Mucosa of descending colon (tissue), 3 donors: ENCODE measurements around the gene IDH3G. TPM values are rescaled to one million over a fixed set of nuclear protein-coding genes. Genes with fewer than 3 reads are reported as not detected.

Experiments
- ATAC-seq: fragments of 200-7000 bp; cut with Tn5 transposase; one replicate; pipeline ENCODE4 v1.9.1; 2020; ENCODE audit warnings: mild to moderate bottlenecking, moderate library complexity
- DNase-seq, 3 donors: peaks; one replicate each; pipeline ENCODE4 v3.0.0-alpha.2; 2020
- H3K36me3 ChIP-seq: fragments of 200-600 bp; one replicate; pipeline ENCODE4 v1.8.0; 2021; ENCODE audit warnings: low read depth, mild to moderate bottlenecking
- H3K4me1 ChIP-seq: fragments of 200-600 bp; one replicate; pipeline ENCODE4 v1.8.0; 2021; ENCODE audit warnings: low read depth, mild to moderate bottlenecking
- H3K4me3 ChIP-seq: fragments of 200-600 bp; one replicate; pipeline ENCODE4 v1.8.0; 2021; ENCODE audit warnings: mild to moderate bottlenecking
- H3K9me3 ChIP-seq: fragments of 200-600 bp; one replicate; pipeline ENCODE4 v1.8.0; 2021; ENCODE audit warnings: mild to moderate bottlenecking
- intact Hi-C, 2 donors: fragments of 100-400 bp; cut with DNase I in 1 of 2; cut with micrococcal nuclease in 1 of 2; formaldehyde crosslinking; loops; one replicate each; pipeline versions ENCODE4 v1.11.0 to v1.11.1; 2022; cut with DNase I, micrococcal nuclease
- total RNA-seq, 3 donors: library from RNA; stranded (reverse); fragmentation: NEBNext Ultra II Directional in 2 of 3; extraction: Animal tissue kit (Norgen Biotek cat#: 25700) in 2 of 3; gene quantifications; one replicate each; pipeline versions ENCODE4 v1.2.1 to v1.2.4, GENCODE V29; 2021 to 2023
- TF ChIP-seq, protein P1 (sequence below): fragments of 200-600 bp; IDR thresholded peaks from one replicate; pipeline ENCODE4 v1.8.0; 2022; ENCODE audit warnings: antibody characterized with exemption, mild to moderate bottlenecking
- donor health status: DM: no; HTN: no; CAD: no; lungs with moderate emphysema.
- donor health status: DM: no; HTN: no; CAD: no.
- donor health status: DM: no; HTN: yes; CAD: no.

IDH3G gene
- total RNA-seq, 3 donors from 2014 or later: 57.8 to 89.9 (median 79.3) TPM

- Histone ChIP-seq H3K36me3 (no peaks in the 10 kb centered on the region), H3K4me3 (no peak overlapping the region), H3K4me1 (no peaks in the 10 kb centered on the region), H3K9me3 (no peaks in the 10 kb centered on the region)
- ATAC-seq: no peak
- intact Hi-C loops: no loop called here
- DNase-seq: no peak
- TF ChIP-seq, protein P1, sequence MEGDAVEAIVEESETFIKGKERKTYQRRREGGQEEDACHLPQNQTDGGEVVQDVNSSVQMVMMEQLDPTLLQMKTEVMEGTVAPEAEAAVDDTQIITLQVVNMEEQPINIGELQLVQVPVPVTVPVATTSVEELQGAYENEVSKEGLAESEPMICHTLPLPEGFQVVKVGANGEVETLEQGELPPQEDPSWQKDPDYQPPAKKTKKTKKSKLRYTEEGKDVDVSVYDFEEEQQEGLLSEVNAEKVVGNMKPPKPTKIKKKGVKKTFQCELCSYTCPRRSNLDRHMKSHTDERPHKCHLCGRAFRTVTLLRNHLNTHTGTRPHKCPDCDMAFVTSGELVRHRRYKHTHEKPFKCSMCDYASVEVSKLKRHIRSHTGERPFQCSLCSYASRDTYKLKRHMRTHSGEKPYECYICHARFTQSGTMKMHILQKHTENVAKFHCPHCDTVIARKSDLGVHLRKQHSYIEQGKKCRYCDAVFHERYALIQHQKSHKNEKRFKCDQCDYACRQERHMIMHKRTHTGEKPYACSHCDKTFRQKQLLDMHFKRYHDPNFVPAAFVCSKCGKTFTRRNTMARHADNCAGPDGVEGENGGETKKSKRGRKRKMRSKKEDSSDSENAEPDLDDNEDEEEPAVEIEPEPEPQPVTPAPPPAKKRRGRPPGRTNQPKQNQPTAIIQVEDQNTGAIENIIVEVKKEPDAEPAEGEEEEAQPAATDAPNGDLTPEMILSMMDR: no peak
Measured at GRCh38 chrX:153779891-153780677, 14.1 kb downstream of the IDH3G start.

DNA sequence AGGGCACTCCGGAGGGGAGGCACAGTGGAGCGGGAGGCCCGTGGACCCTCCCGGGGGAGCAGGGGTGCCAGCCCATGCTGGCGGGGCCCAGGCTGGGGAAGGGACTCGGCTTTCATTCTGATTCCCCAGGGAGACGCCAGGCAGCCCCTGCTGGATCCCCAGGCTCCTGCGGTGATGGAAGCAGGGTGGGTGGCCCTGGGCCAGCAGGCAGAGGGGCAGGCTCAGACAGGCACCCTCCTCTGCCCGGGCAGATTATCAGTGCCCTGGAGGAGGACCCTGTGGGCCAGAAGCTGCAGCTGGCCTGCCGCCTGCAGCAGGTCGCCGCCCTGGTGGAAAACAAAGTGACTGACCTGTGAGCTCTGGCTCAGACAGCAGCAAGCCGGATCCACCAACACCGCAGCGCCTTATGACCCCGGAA is 15.5 kb downstream of the IDH3G start:
- ATAC-seq (no peak), DNase-seq (no peak)
- Histone ChIP-seq H3K9me3 (no peaks in the 10 kb centered on the region), H3K4me3 (no peak overlapping the region), H3K4me1 (no peaks in the 10 kb centered on the region), H3K36me3 (no peaks in the 10 kb centered on the region)
- intact Hi-C loops: no loop called here
- TF ChIP-seq, protein P1: no peak

GRCh38 chrX:153778181-153778580 is 16.0 kb downstream of the IDH3G start:
- peak in 1 of 3 donors; percentile 46 for DNase-seq
- no peaks in the 10 kb centered on the region for H3K9me3 ChIP-seq
- TF ChIP-seq, protein P1: no peak
- intact Hi-C loops: no loop called here
- no peaks in the 10 kb centered on the region for H3K36me3 ChIP-seq
- ATAC-seq: no peak
- no peaks in the 10 kb centered on the region for H3K4me1 ChIP-seq
- no peak overlapping the region for H3K4me3 ChIP-seq

DNA sequence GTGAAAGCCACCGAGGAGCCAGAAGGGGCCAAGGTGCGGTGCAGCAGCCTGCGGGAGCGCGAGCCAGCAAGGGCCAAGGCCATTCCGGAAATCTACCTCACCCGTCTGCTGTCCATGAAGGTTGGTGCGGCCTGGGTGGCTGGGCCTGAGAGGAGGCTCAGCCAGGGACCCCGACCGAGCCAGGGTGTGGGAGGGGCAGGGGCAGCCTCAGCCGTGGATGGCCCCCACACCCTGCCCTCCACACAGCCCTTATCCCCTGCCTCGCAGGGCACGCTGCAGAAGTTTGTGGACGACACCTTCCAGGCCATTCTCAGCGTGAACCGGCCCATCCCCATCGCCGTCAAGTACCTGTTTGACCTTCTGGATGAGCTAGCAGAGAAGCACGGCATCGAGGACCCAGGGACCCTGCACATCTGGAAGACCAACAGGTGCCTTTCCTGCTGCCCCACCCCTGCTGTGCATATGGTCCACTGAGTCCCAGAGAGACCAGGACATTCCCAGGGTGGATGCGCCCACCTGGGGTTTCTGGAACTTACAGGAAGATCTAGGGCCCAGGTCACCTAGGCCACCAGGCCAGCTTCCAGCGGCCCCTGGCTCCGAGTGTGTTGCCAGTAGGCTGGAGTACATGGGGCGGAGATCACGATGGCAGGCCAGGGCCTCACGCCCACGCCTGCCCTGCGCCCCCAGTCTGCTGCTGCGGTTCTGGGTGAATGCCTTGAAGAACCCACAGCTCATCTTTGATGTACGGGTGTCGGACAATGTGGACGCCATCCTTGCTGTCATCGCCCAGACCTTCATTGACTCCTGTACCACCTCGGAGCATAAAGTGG is 16.7 kb downstream of the IDH3G start:
- TF ChIP-seq, protein P1: no peak
- peak in 2 of 3 donors; percentile 6 to 38 for DNase-seq

DNA sequence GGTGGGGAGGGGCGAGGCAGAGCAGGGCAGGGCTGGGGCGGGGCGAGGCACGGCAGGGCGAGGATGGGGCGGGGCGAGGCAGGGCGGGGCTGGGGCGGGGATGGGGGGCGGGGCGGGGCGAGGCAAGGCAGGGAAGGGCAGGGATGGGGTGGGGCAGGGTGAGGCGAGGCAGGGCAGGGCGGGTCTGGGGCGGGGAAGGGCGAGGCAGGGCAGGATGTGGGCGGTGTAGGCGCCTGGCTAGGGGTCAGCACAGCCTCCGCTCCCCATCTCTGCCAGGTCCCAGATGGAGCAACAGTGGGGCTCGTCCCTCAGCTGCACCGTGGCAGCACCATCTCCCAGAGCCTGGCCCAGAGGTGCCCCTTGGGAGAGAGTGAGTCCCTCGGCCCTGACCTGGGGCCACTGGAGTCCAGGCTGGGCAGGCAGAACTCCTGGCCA is 17.5 kb downstream of the IDH3G start:
- Histone ChIP-seq H3K4me1 (no peaks in the 10 kb centered on the region), H3K4me3 (no peak overlapping the region), H3K9me3 (no peaks in the 10 kb centered on the region), H3K36me3 (no peaks in the 10 kb centered on the region)
- no peak for ATAC-seq
- intact Hi-C loops: no loop called here
- TF ChIP-seq, protein P1: no peak
- peak in 2 of 3 donors; percentile 16 to 43 for DNase-seq

More for the DNA sequence above, 16.7 kb downstream of the IDH3G start:
- H3K4me3 ChIP-seq: no peak overlapping the region
- ATAC-seq: no peak
- no peaks in the 10 kb centered on the region for H3K9me3 ChIP-seq
- no peaks in the 10 kb centered on the region for H3K4me1 ChIP-seq
- intact Hi-C loops: no loop called here
- no peaks in the 10 kb centered on the region for H3K36me3 ChIP-seq
